Hepatocyte (in vitro differentiated cells): ENCODE measurements around the gene CAST.

ENCODE experiments used
- EZH2 ChIP-seq: fragments of 200-600 bp; sonication (generic); IDR thresholded peaks from 2 replicates; pipeline ENCODE4 v1.6.1; 2016; ENCODE audit warnings: antibody characterized with exemption, mild to moderate bottlenecking, borderline replicate concordance
- EZH2phosphoT487 ChIP-seq: fragments of 200-600 bp; sonication (generic); IDR thresholded peaks from one replicate; pipeline ENCODE4 v1.6.1; 2018; ENCODE audit warnings: antibody characterized with exemption, mild to moderate bottlenecking, low read depth, moderate library complexity; ENCODE audit not compliant: unreplicated experiment, severe bottlenecking
- TF ChIP-seq, protein P1 (sequence below): fragments of 200-600 bp; sonication (generic); IDR thresholded peaks from 2 replicates; pipeline ENCODE4 v1.5.1; 2016; ENCODE audit warnings: antibody characterized with exemption, mild to moderate bottlenecking; ENCODE audit not compliant: poor library complexity

DNA sequence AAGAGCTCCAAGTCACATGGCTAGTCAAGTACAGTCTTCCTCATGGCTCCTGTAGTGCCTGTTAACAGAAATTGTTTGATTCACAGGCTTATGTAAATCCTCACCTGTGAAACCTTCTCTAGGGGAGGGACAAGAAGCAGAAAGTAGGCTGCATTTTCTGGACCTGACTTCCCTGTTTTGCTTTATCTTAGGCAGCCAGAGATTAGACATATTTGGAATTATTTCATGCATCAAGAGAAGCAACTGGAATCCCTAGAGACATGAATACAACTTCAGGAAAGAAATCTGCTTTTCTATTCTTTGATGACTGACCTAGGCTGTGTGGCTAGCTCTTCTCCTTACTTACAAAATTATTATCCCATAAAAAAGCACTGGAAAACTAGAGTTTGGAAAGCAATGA lies 52.3 kb downstream of the CAST start:
- TF ChIP-seq, protein P1, sequence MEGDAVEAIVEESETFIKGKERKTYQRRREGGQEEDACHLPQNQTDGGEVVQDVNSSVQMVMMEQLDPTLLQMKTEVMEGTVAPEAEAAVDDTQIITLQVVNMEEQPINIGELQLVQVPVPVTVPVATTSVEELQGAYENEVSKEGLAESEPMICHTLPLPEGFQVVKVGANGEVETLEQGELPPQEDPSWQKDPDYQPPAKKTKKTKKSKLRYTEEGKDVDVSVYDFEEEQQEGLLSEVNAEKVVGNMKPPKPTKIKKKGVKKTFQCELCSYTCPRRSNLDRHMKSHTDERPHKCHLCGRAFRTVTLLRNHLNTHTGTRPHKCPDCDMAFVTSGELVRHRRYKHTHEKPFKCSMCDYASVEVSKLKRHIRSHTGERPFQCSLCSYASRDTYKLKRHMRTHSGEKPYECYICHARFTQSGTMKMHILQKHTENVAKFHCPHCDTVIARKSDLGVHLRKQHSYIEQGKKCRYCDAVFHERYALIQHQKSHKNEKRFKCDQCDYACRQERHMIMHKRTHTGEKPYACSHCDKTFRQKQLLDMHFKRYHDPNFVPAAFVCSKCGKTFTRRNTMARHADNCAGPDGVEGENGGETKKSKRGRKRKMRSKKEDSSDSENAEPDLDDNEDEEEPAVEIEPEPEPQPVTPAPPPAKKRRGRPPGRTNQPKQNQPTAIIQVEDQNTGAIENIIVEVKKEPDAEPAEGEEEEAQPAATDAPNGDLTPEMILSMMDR: no peak
- TF ChIP-seq EZH2 (no peak), EZH2phosphoT487 (no peak)
